SK-N-SH treated with all-trans-retinoic acid at 6 μM for 48 hours (cell line): ENCODE data around the gene RBP7.

Experiments
- ARNTL ChIP-seq: fragments of 450-650 bp; formaldehyde crosslinking; IDR thresholded peaks from 2 replicates; pipeline ENCODE4 v1.5.0; 2020; ENCODE audit warnings: low read depth, mild to moderate bottlenecking, moderate library complexity, borderline replicate concordance
- BACH2 ChIP-seq: fragments of 250-450 bp; sonication (Bioruptor Pico); IDR thresholded peaks from 2 replicates; pipeline ENCODE4 v1.9.0; 2021; ENCODE audit warnings: mild to moderate bottlenecking, borderline replicate concordance
- CSDC2 ChIP-seq: fragments of 250-450 bp; sonication (Bioruptor Pico); IDR thresholded peaks from 2 replicates; pipeline ENCODE4 v1.5.0; 2020; ENCODE audit warnings: mild to moderate bottlenecking, moderate library complexity
- CSRNP3 ChIP-seq: fragments of 250-450 bp; sonication (Bioruptor Pico); IDR thresholded peaks from 2 replicates; pipeline ENCODE4 v1.5.1; 2021; ENCODE audit warnings: mild to moderate bottlenecking, moderate library complexity
- ESRRG ChIP-seq: fragments of 250-450 bp; sonication (Bioruptor Pico); IDR thresholded peaks from 2 replicates; pipeline ENCODE4 v1.6.1; 2021; ENCODE audit warnings: mild to moderate bottlenecking
- ISL1 ChIP-seq: fragments of 250-450 bp; sonication (Bioruptor Pico); IDR thresholded peaks from 2 replicates; pipeline ENCODE4 v2.1.2; 2022; ENCODE audit warnings: mild to moderate bottlenecking, moderate library complexity
- OSR1 ChIP-seq: fragments of 250-450 bp; sonication (Bioruptor Pico); IDR thresholded peaks from 2 replicates; pipeline ENCODE4 v1.8.0; 2022; ENCODE audit warnings: moderate library complexity, mild to moderate bottlenecking, inconsistent platforms
- PATZ1 ChIP-seq: fragments of 250-450 bp; sonication (Bioruptor Pico); IDR thresholded peaks from 2 replicates; pipeline ENCODE4 v1.8.0; 2020; ENCODE audit warnings: mild to moderate bottlenecking, moderate library complexity, borderline replicate concordance
- RARB ChIP-seq: fragments of 250-450 bp; sonication (Bioruptor Pico); IDR thresholded peaks from 2 replicates; pipeline ENCODE4 v1.8.0; 2021; ENCODE audit warnings: mild to moderate bottlenecking, moderate library complexity
- TSHZ2 ChIP-seq: fragments of 250-450 bp; sonication (Bioruptor Pico); IDR thresholded peaks from 2 replicates; pipeline ENCODE4 v1.5.0; 2020; ENCODE audit warnings: mild to moderate bottlenecking, moderate library complexity
- ZNF8 ChIP-seq: fragments of 450-650 bp; formaldehyde crosslinking; IDR thresholded peaks from 2 replicates; pipeline ENCODE4 v1.5.0; 2020; ENCODE audit warnings: mild to moderate bottlenecking, moderate library complexity

- TF ChIP-seq ESRRG (CRISPR knock-in tag), result no peak
- TF ChIP-seq ZNF8 (CRISPR knock-in tag), result no peak
- no peak for TF ChIP-seq BACH2 (CRISPR knock-in tag)
- no peak for TF ChIP-seq TSHZ2 (CRISPR knock-in tag)
- no peak for TF ChIP-seq OSR1
- no peak for TF ChIP-seq CSRNP3 (CRISPR knock-in tag)
- TF ChIP-seq ARNTL (CRISPR knock-in tag), result no peak
- no peak for TF ChIP-seq RARB
- no peak for TF ChIP-seq ISL1 (CRISPR knock-in tag)
- TF ChIP-seq PATZ1 (CRISPR knock-in tag), result no peak
- no peak for TF ChIP-seq CSDC2 (CRISPR knock-in tag)
Observed at GRCh38 chr1:10051656-10052055, 54.6 kb downstream of the RBP7 start.
